HepG2 (cell line): Measurements from ENCODE around the gene NOC2L. TPM values are rescaled to one million over a fixed set of nuclear protein-coding genes. Genes with fewer than 3 reads are reported as not detected.

Experiments
- ATAC-seq: fragments of 200-7000 bp; cut with Tn5 transposase; 3 replicates; pipeline ENCODE4 v1.9.1; 2020; ENCODE audit warnings: mild to moderate bottlenecking, moderate library complexity
- BruUV-seq: library from RNA; stranded (reverse); fragments of 400-500 nt; replicated peaks from 2 replicates; lab custom pipeline; 2021; lab: Mats Ljungman, UMichigan
- CTCF ChIA-PET: fragments of 300-600 bp; formaldehyde crosslinking; extraction: SDS; loops from one replicate; lab custom pipeline; 2021; ENCODE audit warnings: low total read pairs, inconsistent platforms, low intra/inter-chr PET ratio; lab: Yijun Ruan, JAX
- POLR2A ChIA-PET: fragments of 350-600 bp; sonication (Branson Sonifier 250); formaldehyde crosslinking; loops from one replicate; lab custom pipeline; 2020; ENCODE audit warnings: antibody characterized with exemption, inconsistent platforms; lab: Yijun Ruan, JAX
- DNase-seq: peaks from one replicate; pipeline ENCODE4 v3.0.0-alpha.2; 2015; ENCODE audit warnings: low spot score
- FAIRE-seq: peaks from 3 replicates; lab custom pipeline; 2011; peaks lifted over from hg19 to GRCh38; lab: Jason Lieb, UNC
- H2AFZ ChIP-seq: one replicate; pipeline ENCODE4 v1.6.1; 2011; ENCODE audit warnings: low read length, inconsistent platforms
- H3K27ac ChIP-seq: fragments of 300-600 bp; 3 replicates; pipeline ENCODE4 v1.8.0; 2011; ENCODE audit warnings: mixed run types, mild to moderate bottlenecking, mixed read lengths, low read length, inconsistent platforms; ENCODE audit not compliant: insufficient read depth; ENCODE audit errors: extremely low read length
- H3K27me3 ChIP-seq, 2 experiments: fragments of 200-600 bp in 1 of 2; 2 replicates in 1 of 2; 3 replicates in 1 of 2; pipeline versions ENCODE4 v1.6.0 to v1.8.0; 2011; ENCODE audit warnings: low read length in 2 of 2, mild to moderate bottlenecking in 2 of 2, moderate library complexity in 2 of 2, inconsistent platforms in 1 of 2; ENCODE audit not compliant: insufficient read depth in 2 of 2, control insufficient read depth in 1 of 2
- H3K36me3 ChIP-seq, 2 experiments: fragments of 200-600 bp in 1 of 2; replicated peaks in 1 of 2; 2 replicates in 1 of 2; 3 replicates in 1 of 2; pipeline versions ENCODE4 v1.5.1 to v1.8.0; 2011; ENCODE audit warnings: low read length in 2 of 2, inconsistent platforms in 1 of 2; ENCODE audit not compliant: insufficient read depth in 2 of 2, control insufficient read depth in 1 of 2
- H3K4me1 ChIP-seq: 2 replicates; pipeline ENCODE4 v1.5.1; 2012; ENCODE audit warnings: low read length, inconsistent platforms; ENCODE audit not compliant: insufficient read depth
- H3K4me2 ChIP-seq: 2 replicates; pipeline ENCODE4 v1.6.0; 2011; ENCODE audit warnings: low read depth, low read length, inconsistent platforms
- H3K4me3 ChIP-seq, 3 experiments: fragments of 200-600 bp in 1 of 3; sonication (generic), shearing (Covaris generic) in 1 of 3; replicated peaks in 1 of 3; 2 replicates each; pipeline ENCODE4 v1.5.1; 2011 to 2016; ENCODE audit warnings: low read length in 3 of 3, inconsistent platforms in 2 of 3, low read depth in 2 of 3, mild to moderate bottlenecking in 2 of 3, control low read depth in 1 of 3, mixed read lengths in 1 of 3; ENCODE audit not compliant: insufficient read depth in 1 of 3
- H3K79me2 ChIP-seq: one replicate; pipeline ENCODE4 v1.6.1; 2011; ENCODE audit warnings: low read length, inconsistent platforms; ENCODE audit not compliant: insufficient read depth
- H3K9ac ChIP-seq: 2 replicates; pipeline ENCODE4 v1.6.0; 2011; ENCODE audit warnings: mild to moderate bottlenecking, low read depth, low read length, inconsistent platforms; ENCODE audit not compliant: insufficient read depth
- H3K9me3 ChIP-seq: 2 replicates; pipeline ENCODE4 v1.5.1; 2012; ENCODE audit warnings: mild to moderate bottlenecking, low read length
- H4K20me1 ChIP-seq: 2 replicates; pipeline ENCODE4 v1.6.0; 2011; ENCODE audit warnings: inconsistent platforms, mild to moderate bottlenecking, low read length, moderate library complexity; ENCODE audit not compliant: insufficient read depth
- ARID4A ChIP-seq: sonication (generic); formaldehyde crosslinking; IDR thresholded peaks from 2 replicates; pipeline ENCODE4 v1.5.0; 2020; ENCODE audit warnings: mild to moderate bottlenecking, missing genetic modification reagents, borderline replicate concordance
- CREB1 ChIP-seq, 2 experiments: fragments of 450-650 bp in 1 of 2; IDR thresholded peaks; 2 replicates each; pipeline ENCODE4 v1.6.1; 2016 to 2017; ENCODE audit warnings: control low read depth in 1 of 2, mild to moderate bottlenecking in 1 of 2, missing compliant biosample characterization in 1 of 2, missing genetic modification characterization in 1 of 2
- HNF4A ChIP-seq: sonication (generic); formaldehyde crosslinking; IDR thresholded peaks from 2 replicates; pipeline ENCODE4 v1.4.0; 2020; ENCODE audit warnings: missing genetic modification reagents
- HOMEZ ChIP-seq: IDR thresholded peaks from 2 replicates; pipeline ENCODE4 v1.6.1; 2016; ENCODE audit warnings: low read depth
- MIXL1 ChIP-seq: IDR thresholded peaks from 2 replicates; pipeline ENCODE4 v1.6.1; 2016
- MXD4 ChIP-seq: IDR thresholded peaks from 2 replicates; pipeline ENCODE4 v1.6.1; 2016; ENCODE audit warnings: mild to moderate bottlenecking, missing biosample characterization, missing genetic modification reagents
- POGK ChIP-seq: sonication (generic); formaldehyde crosslinking; conservative IDR thresholded peaks from 2 replicates; pipeline ENCODE4 v1.8.0; 2022; ENCODE audit warnings: mild to moderate bottlenecking, moderate library complexity, missing genetic modification reagents
- RBM39 ChIP-seq: fragments of 200-400 bp; formaldehyde crosslinking; IDR thresholded peaks from one replicate; pipeline ENCODE4 v1.6.1; 2018; ENCODE audit warnings: antibody characterized with exemption, mild to moderate bottlenecking, low read depth, low read length; ENCODE audit not compliant: poor library complexity, severe bottlenecking
- ZC3H13 ChIP-seq: sonication (generic); formaldehyde crosslinking; IDR thresholded peaks from 2 replicates; pipeline ENCODE4 v1.8.1; 2023; ENCODE audit warnings: mild to moderate bottlenecking, missing genetic modification reagents, moderate library complexity
- ZFP36 ChIP-seq: fragments of 150-350 bp; IDR thresholded peaks from 2 replicates; pipeline ENCODE4 v1.6.1; 2018; ENCODE audit warnings: borderline replicate concordance, low read length, low read depth; ENCODE audit not compliant: partially characterized antibody
- ZFY ChIP-seq: sonication (generic); formaldehyde crosslinking; IDR thresholded peaks from 2 replicates; pipeline ENCODE4 v1.4.0; 2020; ENCODE audit warnings: missing genetic modification reagents
- ZMYM2 ChIP-seq: sonication (generic); formaldehyde crosslinking; IDR thresholded peaks from 2 replicates; pipeline ENCODE4 v1.8.0; 2022; ENCODE audit warnings: mild to moderate bottlenecking, missing genetic modification reagents
- ZNF83 ChIP-seq: sonication (generic); formaldehyde crosslinking; IDR thresholded peaks from 2 replicates; pipeline ENCODE4 v1.4.0; 2020; ENCODE audit warnings: missing genetic modification reagents, mild to moderate bottlenecking, borderline replicate concordance
- WGBS: methylation state at CpG from one replicate; pipeline ENCODE4 v1.1.6; 2017; ENCODE audit warnings: low lambda C conversion rate; 5-methylcytosine and 5-hydroxymethylcytosine counted together
- in situ Hi-C: cut with HindIII; loops from 2 replicates; pipeline ENCODE4 v1.10.0; 2017; ENCODE audit warnings: low pct_unique_long_range_greater_than_20kb; ENCODE audit not compliant: extremely low pct_ligation_motif_present
- intact Hi-C: fragments of 100-400 bp; cut with micrococcal nuclease; formaldehyde crosslinking; loops from one replicate; pipeline ENCODE4 v1.10.0; 2022; ENCODE audit not compliant: unreplicated experiment
- polyA plus RNA-seq, 8 experiments: library from polyadenylated mRNA; depleted of rRNA in 3 of 8; stranded (reverse) in 7 of 8; unstranded in 1 of 8; fragments of >200 nt; fragmentation: Illumina TruSeq in 4 of 8; extraction: Trizol in 4 of 8; gene quantifications; 2 replicates each; pipeline versions ENCODE4 v1.2.1 to v1.2.3, GENCODE V29; 2011 to 2016; ENCODE audit warnings: low read depth in 4 of 8, missing spikeins in 1 of 8, mixed read lengths in 1 of 8; ENCODE audit not compliant: insufficient read depth in 1 of 8
- total RNA-seq, 5 experiments: library from RNA; depleted of rRNA; stranded (reverse); fragments of >200 nt; fragmentation: Illumina TruSeq; extraction: Trizol; gene quantifications; 2 replicates each; pipeline ENCODE4 v1.2.3, GENCODE V29; 2016; ENCODE audit warnings: low read depth in 1 of 5

The NOC2L gene
- total and polyA plus RNA-seq, 2 of the 13 experiments (the other 11 are each of a cell fraction or from before 2014, with no cell fraction given), result 32.0 to 103 TPM

- TF ChIP-seq ARID4A, result 0 out of 2 replicates have a peak, but pooled peaks have one; percentile 37
Observed at GRCh38 chr1:912740-913301, 46.2 kb downstream of the NOC2L start (continued).

GRCh38 chr1:911875-912739 lies 46.9 kb downstream of the NOC2L start:
- 3% methylated on average over 14 of the region's 15 CpGs for WGBS
- FAIRE-seq (no peak), DNase-seq (no peak), ATAC-seq (no peak; the same call in 2 of the 3 replicates)
- H3K27ac ChIP-seq, result no peak overlapping the region
- ChIA-PET CTCF (interaction anchor here (0.9 to 1.4 kb wide), 2 partner anchors 9 to 26 kb away, joined by 3 read pairs; no protein-coding TSS in a partner anchor), POLR2A (no interaction called here)
- H3K79me2 ChIP-seq, result no peaks in the 10 kb centered on the region
- H3K4me2 ChIP-seq, result peak overlapping the region; percentile 64
- in situ Hi-C loops, result no loop called here
- peaks cover 47% of the 10 kb centered on the region for H3K4me1 ChIP-seq
- no peaks in the 10 kb centered on the region for H4K20me1 ChIP-seq
- H3K9ac ChIP-seq, result no peak overlapping the region
- peak overlapping the region in 1 of 3 experiments; percentile 23; a peak in 1 of 6 replicates for H3K4me3 ChIP-seq
- intact Hi-C loops, result no loop called here
- H3K9me3 ChIP-seq, result no peaks in the 10 kb centered on the region
- no peak overlapping the region for H2AFZ ChIP-seq
- BruUV-seq, result no TSS peak
- peaks cover 29 to 74% of the 10 kb centered on the region in 2 experiments for H3K27me3 ChIP-seq
- H3K36me3 ChIP-seq, result no peaks in the 10 kb centered on the region
- TF ChIP-seq MIXL1 (CRISPR knock-in tag), result no peak
- no peak for TF ChIP-seq ZC3H13 (CRISPR knock-in tag)
- no peak for TF ChIP-seq POGK (CRISPR knock-in tag)
- no peak for TF ChIP-seq HOMEZ (CRISPR knock-in tag)
- TF ChIP-seq MXD4 (CRISPR knock-in tag), result no peak
- peak; percentile 96 for TF ChIP-seq ZFP36
- peak; percentile 37 for TF ChIP-seq HNF4A
- TF ChIP-seq ZFY (CRISPR knock-in tag), result peak; percentile 22; the same call in 1 of the 2 replicates
- TF ChIP-seq ZMYM2 (CRISPR knock-in tag), result no peak
- TF ChIP-seq CREB1 (IDR thresholded peaks at IDR 0.05), result no peak
- peak; percentile 31; the same call in 1 of the 2 replicates for TF ChIP-seq CREB1 (CRISPR knock-in tag; IDR thresholded peaks at IDR 0.05)
- 0 out of 2 replicates have a peak, but pooled peaks have one; percentile 16 for TF ChIP-seq ZNF83 (CRISPR knock-in tag)
- no peak for TF ChIP-seq RBM39
